Gastrocnemius medialis (tissue), 4 donors: ENCODE measurements around the gene DPEP1. TPM values are rescaled to one million over a fixed set of nuclear protein-coding genes. Genes with fewer than 3 reads are reported as not detected.

Experiments used
- ATAC-seq, 2 donors: fragments of 150-250 bp; one replicate each; pipeline ENCODE4 v1.9.1; 2016
- DNase-seq, 2 donors: peaks; one replicate each; pipeline ENCODE4 v3.0.0-alpha.2; 2019
- H3K27ac ChIP-seq, 4 donors: fragments of 200-600 bp; sonication (generic); 1 replicate in 1 of 4; 2 replicates in 3 of 4; pipeline ENCODE4 v1.5.1; 2016 to 2018; ENCODE audit warnings: mild to moderate bottlenecking in 2 of 4, moderate library complexity in 1 of 4
- H3K27me3 ChIP-seq, 3 donors: fragments of 200-600 bp; sonication (generic) in 2 of 3; 1 replicate in 1 of 3; 2 replicates in 2 of 3; pipeline versions ENCODE4 v1.5.1 to v1.6.0; 2016 to 2019; ENCODE audit warnings: mild to moderate bottlenecking in 1 of 3, moderate library complexity in 1 of 3
- H3K36me3 ChIP-seq, 2 donors: fragments of 200-600 bp; sonication (generic) in 1 of 2; one replicate each; pipeline ENCODE4 v1.5.1; 2017 to 2018
- H3K4me1 ChIP-seq, 2 donors: fragments of 200-600 bp; sonication (generic) in 1 of 2; one replicate each; pipeline ENCODE4 v1.5.1; 2016 to 2017; ENCODE audit warnings: mild to moderate bottlenecking in 2 of 2
- H3K4me3 ChIP-seq, 4 donors: fragments of 200-600 bp; sonication (generic) in 3 of 4; 1 replicate in 1 of 4; 2 replicates in 3 of 4; pipeline ENCODE4 v1.5.1; 2016 to 2019; ENCODE audit warnings: mild to moderate bottlenecking in 2 of 4
- H3K9me3 ChIP-seq, 3 donors: fragments of 200-600 bp; sonication (generic) in 2 of 3; 1 replicate in 1 of 3; 2 replicates in 2 of 3; pipeline ENCODE4 v1.5.1; 2016 to 2019
- POLR2A ChIP-seq, 2 donors: fragments of 450-650 bp; IDR thresholded peaks; one replicate each; pipeline ENCODE4 v1.6.1; 2017; ENCODE audit warnings: antibody characterized with exemption in 2 of 2, mild to moderate bottlenecking in 2 of 2, moderate library complexity in 2 of 2
- in situ Hi-C, 4 donors: fragments of 200-750 bp; cut with MboI; loops; one replicate each; pipeline versions ENCODE4 v1.15.0 to v1.8.0; 2017; ENCODE audit warnings: low sequenced_read_pairs in 4 of 4
- intact Hi-C: fragments of 100-400 bp; cut with DNase I; formaldehyde crosslinking; loops from one replicate; pipeline ENCODE4 v1.15.1; 2023; ENCODE audit warnings: low total_unique reads
- total RNA-seq, 4 donors: library from RNA; depleted of rRNA; stranded (reverse); fragments of >200 nt; gene quantifications; one replicate each; pipeline versions ENCODE4 v1.1.0 to v1.2.3, GENCODE V29; 2016
- TF ChIP-seq, protein P1 (sequence below), 5 experiments: fragments of 450-650 bp in 3 of 5; fragments of 200-600 bp in 2 of 5; sonication (generic) in 2 of 5; IDR thresholded peaks in 4 of 5; conservative IDR thresholded peaks in 1 of 5; 1 replicate in 4 of 5; 2 replicates in 1 of 5; pipeline ENCODE4 v1.5.1; 2016 to 2019; ENCODE audit warnings: antibody characterized with exemption in 5 of 5, mild to moderate bottlenecking in 3 of 5, moderate library complexity in 3 of 5

Gene DPEP1
- total RNA-seq, 4 donors from 2014 or later: not detected

DNA sequence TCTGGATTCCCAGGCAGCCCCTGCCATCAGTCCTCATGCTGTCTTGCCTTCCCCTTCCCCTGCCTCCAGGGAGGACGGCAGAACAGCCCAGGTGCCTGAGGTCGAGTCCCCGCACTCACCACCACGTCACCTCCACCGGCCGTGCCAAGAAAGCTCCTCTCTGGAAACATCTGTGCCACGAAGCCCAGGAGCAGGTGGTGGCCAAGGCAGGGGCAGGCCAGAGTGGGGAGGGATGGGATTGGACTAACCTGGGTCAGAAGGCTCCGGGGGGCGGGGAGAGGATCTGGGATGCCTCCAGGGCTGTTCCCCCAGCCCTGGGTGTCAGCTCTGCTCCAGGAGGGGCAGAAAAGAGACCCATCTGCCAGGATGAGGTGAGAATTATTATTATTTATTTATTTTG, 7.4 kb upstream of the DPEP1 start:
- H3K36me3 ChIP-seq: no peaks in the 10 kb centered on the region
- TF ChIP-seq POLR2A (IDR thresholded peaks at IDR 0.05): no peak
- TF ChIP-seq, protein P1, sequence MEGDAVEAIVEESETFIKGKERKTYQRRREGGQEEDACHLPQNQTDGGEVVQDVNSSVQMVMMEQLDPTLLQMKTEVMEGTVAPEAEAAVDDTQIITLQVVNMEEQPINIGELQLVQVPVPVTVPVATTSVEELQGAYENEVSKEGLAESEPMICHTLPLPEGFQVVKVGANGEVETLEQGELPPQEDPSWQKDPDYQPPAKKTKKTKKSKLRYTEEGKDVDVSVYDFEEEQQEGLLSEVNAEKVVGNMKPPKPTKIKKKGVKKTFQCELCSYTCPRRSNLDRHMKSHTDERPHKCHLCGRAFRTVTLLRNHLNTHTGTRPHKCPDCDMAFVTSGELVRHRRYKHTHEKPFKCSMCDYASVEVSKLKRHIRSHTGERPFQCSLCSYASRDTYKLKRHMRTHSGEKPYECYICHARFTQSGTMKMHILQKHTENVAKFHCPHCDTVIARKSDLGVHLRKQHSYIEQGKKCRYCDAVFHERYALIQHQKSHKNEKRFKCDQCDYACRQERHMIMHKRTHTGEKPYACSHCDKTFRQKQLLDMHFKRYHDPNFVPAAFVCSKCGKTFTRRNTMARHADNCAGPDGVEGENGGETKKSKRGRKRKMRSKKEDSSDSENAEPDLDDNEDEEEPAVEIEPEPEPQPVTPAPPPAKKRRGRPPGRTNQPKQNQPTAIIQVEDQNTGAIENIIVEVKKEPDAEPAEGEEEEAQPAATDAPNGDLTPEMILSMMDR (IDR thresholded peaks at IDR 0.05 in 4 of 5, conservative IDR thresholded peaks at IDR 0.05 in 1 of 5): no peak
- intact Hi-C loops (no loop called here), in situ Hi-C loops (no loop called here)
- H3K4me1 ChIP-seq: no peaks in the 10 kb centered on the region
- no peaks in the 10 kb centered on the region for H3K9me3 ChIP-seq
- no peak for DNase-seq
- no peak overlapping the region for H3K27ac ChIP-seq
- H3K27me3 ChIP-seq: peaks cover 2 to 27% (median 10%) of the 10 kb centered on the region in 3 donors
- no peak for ATAC-seq
- H3K4me3 ChIP-seq: no peak overlapping the region

DNA sequence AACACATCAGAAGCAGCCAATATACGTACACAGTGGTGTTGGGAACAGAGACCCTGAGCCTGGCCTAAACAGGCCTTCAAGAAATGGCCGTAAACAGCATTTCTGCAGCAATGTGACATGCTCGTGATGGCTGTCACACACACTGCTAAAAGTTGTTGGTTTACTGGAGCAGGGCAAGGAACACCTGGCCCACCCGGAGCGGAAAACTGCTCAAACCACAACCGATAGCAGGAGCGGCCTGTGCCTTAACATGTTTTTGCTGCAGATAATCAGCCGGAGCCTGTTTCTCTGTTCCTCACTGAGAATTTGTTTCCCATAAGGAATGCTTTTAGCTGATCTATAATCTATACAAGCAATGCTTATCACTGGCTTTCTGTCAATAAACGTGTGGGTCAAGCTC, 6.0 kb upstream of the DPEP1 start:
- DNase-seq (no peak), ATAC-seq (no peak)
- H3K4me3 ChIP-seq: no peak overlapping the region
- no peaks in the 10 kb centered on the region for H3K9me3 ChIP-seq
- H3K27me3 ChIP-seq: peaks cover 5 to 20% (median 9%) of the 10 kb centered on the region in 3 donors
- H3K27ac ChIP-seq: no peak overlapping the region
- no peak for TF ChIP-seq POLR2A (IDR thresholded peaks at IDR 0.05)
- TF ChIP-seq, protein P1 (IDR thresholded peaks at IDR 0.05 in 4 of 5, conservative IDR thresholded peaks at IDR 0.05 in 1 of 5): no peak
- no peaks in the 10 kb centered on the region for H3K4me1 ChIP-seq
- no peaks in the 10 kb centered on the region for H3K36me3 ChIP-seq
- intact Hi-C loops: no loop called here
- in situ Hi-C loops: no loop called here

DNA sequence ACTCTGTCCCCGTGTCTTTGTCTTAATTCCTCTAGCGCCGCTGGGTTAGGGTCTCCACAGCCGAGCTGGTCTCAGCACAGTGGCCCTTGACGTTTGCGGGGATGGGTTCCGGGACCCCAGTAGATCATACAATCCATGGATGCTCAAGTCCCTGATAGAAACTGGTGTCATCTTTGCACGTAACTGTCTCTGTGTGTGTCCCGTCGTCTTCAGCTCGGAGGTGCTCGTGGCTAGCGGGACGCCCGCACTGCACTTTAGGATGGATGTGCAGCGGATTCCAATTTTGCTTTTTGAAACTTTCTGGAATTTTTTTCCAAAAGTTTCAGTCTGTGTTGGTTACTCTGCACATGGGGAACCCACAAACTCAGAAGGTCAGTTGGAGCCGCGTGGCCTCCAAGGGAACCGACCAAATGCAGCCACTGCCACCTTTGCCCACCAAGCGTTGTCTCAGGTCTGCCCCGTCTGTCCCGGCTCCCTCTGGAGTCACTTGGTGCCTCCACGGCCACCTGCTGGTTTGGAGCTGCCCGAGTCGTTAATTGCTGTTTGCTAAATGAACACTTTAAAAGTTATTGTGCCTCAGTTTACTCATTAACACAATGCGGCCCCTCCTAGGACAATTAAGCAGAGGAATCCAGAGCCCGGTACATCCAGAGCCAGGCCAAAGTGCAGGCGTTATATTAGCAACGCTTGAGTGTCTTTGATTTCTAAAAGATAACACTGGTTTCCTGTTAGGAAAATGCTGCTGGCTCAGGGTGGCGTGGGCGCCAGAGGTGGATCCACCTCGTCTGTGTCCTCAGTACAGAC, 5.3 kb upstream of the DPEP1 start:
- intact Hi-C loops (no loop called here), in situ Hi-C loops (no loop called here)
- Histone ChIP-seq H3K27me3 (peaks cover 9 to 17% (median 12%) of the 10 kb centered on the region in 3 donors), H3K9me3 (no peaks in the 10 kb centered on the region), H3K27ac (no peak overlapping the region), H3K4me3 (no peak overlapping the region), H3K36me3 (no peaks in the 10 kb centered on the region), H3K4me1 (no peaks in the 10 kb centered on the region)
- TF ChIP-seq POLR2A (IDR thresholded peaks at IDR 0.05): no peak
- TF ChIP-seq, protein P1 (IDR thresholded peaks at IDR 0.05 in 4 of 5, conservative IDR thresholded peaks at IDR 0.05 in 1 of 5): no peak
- ATAC-seq: no peak
- no peak for DNase-seq

DNA sequence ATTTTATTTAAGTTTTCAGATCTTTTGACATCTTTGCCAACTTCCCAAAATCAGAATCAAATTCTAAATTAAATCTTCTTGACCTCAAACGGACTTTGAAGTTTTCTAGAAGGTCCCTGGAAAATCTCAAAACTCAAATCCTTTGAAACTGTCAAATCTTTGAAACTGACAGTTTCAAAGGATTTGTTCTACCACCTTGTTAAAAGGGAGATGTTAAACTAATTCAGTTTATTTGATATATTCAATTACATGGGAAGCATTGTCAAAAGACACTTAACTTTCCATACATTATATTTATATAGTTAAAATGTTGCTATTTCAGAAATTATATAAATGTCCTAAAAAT, 3.4 kb upstream of the DPEP1 start:
- intact Hi-C loops (no loop called here), in situ Hi-C loops (no loop called here)
- ATAC-seq: no peak
- H3K9me3 ChIP-seq: no peaks in the 10 kb centered on the region
- no peak overlapping the region for H3K4me3 ChIP-seq
- H3K36me3 ChIP-seq: no peaks in the 10 kb centered on the region
- H3K4me1 ChIP-seq: no peaks in the 10 kb centered on the region
- DNase-seq: no peak
- TF ChIP-seq, protein P1 (IDR thresholded peaks at IDR 0.05 in 4 of 5, conservative IDR thresholded peaks at IDR 0.05 in 1 of 5): no peak
- no peak for TF ChIP-seq POLR2A (IDR thresholded peaks at IDR 0.05)
- no peak overlapping the region for H3K27ac ChIP-seq
- peaks cover 11 to 20% (median 15%) of the 10 kb centered on the region in 3 donors for H3K27me3 ChIP-seq
